Measurements from ENCODE around the gene PPA1.

The PPA1 gene

DNA sequence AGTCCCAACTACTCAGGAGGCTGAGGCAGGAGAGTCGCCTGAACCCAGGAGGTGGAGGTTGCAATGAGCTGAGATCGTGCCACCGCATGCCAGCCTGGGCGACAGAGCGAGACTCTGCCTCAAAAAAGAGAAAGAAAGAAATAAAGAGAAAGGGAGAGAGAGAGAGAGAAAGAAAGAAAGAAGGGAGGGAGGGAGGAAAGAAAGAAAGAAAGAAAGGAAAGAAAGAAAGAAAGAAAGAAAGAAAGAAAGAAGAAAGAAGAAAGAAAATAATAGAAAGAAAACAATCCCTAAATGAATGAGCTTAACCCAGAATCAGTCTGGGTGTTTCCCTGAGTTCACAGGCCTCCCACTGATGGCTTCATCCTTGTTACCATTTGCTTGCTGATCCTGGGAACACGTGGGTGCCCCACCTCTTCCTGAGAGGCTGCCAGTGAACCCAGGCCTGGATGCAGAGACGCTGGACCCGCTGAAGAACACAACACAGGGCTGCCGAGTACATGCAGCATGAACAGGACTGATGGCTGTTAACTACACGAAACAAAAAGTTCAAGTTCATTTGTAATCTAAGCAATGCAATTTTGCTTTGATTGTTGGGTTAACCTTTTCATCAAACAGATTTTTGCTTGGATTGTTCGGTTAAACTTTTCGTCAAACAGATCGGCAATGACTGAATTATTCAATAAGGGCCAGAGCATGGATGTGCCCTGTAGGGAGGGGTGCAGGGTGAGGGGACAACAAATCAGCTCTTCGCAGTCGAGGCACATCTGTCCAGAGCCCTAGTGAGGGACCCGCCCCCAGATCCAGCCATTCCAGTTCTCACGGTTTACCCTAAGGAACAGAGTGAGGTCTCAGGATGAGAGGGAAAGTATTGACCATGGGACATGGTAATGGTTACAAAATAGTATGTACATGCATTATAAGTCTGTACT lies 39.0 kb upstream of the PPA1 start:
- peaks cover 18% of the 10 kb centered on the region; the same call in 1 of the 2 replicates for H3K27me3 ChIP-seq (ENCODE audit: insufficient read depth, low read length)
- no peaks in the 10 kb centered on the region for H3K79me2 ChIP-seq (ENCODE audit: insufficient read depth, low read length)
- H3K9me2 ChIP-seq (ENCODE audit: low read depth, low read length), result no peaks in the 10 kb centered on the region
- no peak overlapping the region for H2AFZ ChIP-seq (ENCODE audit: low read length)
- H3K27ac ChIP-seq (ENCODE audit: low read depth, low read length, poor library complexity, severe bottlenecking), result no peak overlapping the region
- no peaks in the 10 kb centered on the region for H3F3A ChIP-seq (ENCODE audit: insufficient read depth, low read length)
- H3K36me3 ChIP-seq (ENCODE audit: insufficient read depth, low read length), result no peaks in the 10 kb centered on the region; the same call in 1 of the 2 replicates
- H3K9me3 ChIP-seq (ENCODE audit: low read length), result peaks cover 5% of the 10 kb centered on the region; the same call in 1 of the 2 replicates
- peaks cover 5% of the 10 kb centered on the region for H3K4me1 ChIP-seq (ENCODE audit: insufficient read depth, low read length, severe bottlenecking)
- no peak for TF ChIP-seq EZH2 (IDR thresholded peaks at IDR 0.05; ENCODE audit: borderline replicate concordance, low read length)
- TF ChIP-seq, protein P1, sequence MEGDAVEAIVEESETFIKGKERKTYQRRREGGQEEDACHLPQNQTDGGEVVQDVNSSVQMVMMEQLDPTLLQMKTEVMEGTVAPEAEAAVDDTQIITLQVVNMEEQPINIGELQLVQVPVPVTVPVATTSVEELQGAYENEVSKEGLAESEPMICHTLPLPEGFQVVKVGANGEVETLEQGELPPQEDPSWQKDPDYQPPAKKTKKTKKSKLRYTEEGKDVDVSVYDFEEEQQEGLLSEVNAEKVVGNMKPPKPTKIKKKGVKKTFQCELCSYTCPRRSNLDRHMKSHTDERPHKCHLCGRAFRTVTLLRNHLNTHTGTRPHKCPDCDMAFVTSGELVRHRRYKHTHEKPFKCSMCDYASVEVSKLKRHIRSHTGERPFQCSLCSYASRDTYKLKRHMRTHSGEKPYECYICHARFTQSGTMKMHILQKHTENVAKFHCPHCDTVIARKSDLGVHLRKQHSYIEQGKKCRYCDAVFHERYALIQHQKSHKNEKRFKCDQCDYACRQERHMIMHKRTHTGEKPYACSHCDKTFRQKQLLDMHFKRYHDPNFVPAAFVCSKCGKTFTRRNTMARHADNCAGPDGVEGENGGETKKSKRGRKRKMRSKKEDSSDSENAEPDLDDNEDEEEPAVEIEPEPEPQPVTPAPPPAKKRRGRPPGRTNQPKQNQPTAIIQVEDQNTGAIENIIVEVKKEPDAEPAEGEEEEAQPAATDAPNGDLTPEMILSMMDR (IDR thresholded peaks at IDR 0.05; ENCODE audit: low read length), result no peak
- H3K4me3 ChIP-seq (ENCODE audit: low read depth, low read length, poor library complexity, severe bottlenecking), result no peak overlapping the region
- no peaks in the 10 kb centered on the region for H4K20me1 ChIP-seq (ENCODE audit: insufficient read depth, low read length)
- H3K9ac ChIP-seq (ENCODE audit: low read length), result no peak overlapping the region
- H3K4me2 ChIP-seq (ENCODE audit: low read length), result no peak overlapping the region

DNA sequence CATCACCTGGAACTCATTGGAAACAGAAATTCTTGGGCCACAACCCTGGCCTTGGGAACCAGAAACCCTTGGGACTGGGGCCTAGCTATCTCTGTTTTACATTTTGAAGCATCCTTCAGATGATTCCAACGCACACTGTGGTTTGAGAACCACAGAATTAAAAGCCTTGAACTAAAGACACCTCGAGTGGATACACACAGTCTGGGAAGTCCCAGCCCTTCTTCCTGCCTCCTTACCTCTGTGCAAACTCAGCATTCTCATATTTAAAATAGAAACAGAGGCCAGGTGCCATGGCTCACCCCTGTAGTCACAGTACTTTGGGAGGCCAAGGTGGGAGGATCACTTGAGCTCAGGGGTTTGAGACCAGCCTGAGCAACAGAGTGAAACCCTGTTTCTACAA lies 37.7 kb upstream of the PPA1 start:
- Histone ChIP-seq H3K9me3 (ENCODE audit: low read length) (peaks cover 5% of the 10 kb centered on the region; the same call in 1 of the 2 replicates), H3K9ac (ENCODE audit: low read length) (no peak overlapping the region)
- TF ChIP-seq, protein P1 (IDR thresholded peaks at IDR 0.05; ENCODE audit: low read length), result no peak
- no peak for TF ChIP-seq EZH2 (IDR thresholded peaks at IDR 0.05; ENCODE audit: borderline replicate concordance, low read length)

DNA sequence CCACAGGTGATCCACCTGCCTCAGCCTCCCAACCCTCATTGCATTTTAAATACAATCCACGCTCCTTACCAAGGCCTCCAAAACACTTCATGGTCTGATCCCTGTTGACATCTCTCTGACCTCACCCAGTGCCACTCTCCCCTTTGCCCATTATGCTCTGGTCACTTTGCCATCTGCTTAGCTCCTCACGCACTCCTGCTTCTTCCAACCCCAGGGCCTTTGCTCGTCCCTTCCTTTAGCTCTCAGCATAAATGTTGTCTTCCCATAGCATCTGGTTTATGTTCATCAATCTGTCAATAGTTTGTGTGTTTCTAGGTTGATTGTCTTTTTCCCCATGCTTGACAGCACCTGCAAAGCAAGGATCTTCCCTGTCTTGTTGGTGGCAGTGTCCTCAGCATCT lies 36.5 kb upstream of the PPA1 start:
- Histone ChIP-seq H3K27ac (ENCODE audit: low read depth, low read length, poor library complexity, severe bottlenecking) (no peak overlapping the region), H3K4me3 (ENCODE audit: low read depth, low read length, poor library complexity, severe bottlenecking) (no peak overlapping the region), H3F3A (ENCODE audit: insufficient read depth, low read length) (no peaks in the 10 kb centered on the region), H2AFZ (ENCODE audit: low read length) (no peak overlapping the region), H3K27me3 (ENCODE audit: insufficient read depth, low read length) (0 out of 2 replicates have a peak, but pooled peaks cover 4% of the 10 kb centered on the region), H3K9me3 (ENCODE audit: low read length) (no peaks in the 10 kb centered on the region), H4K20me1 (ENCODE audit: insufficient read depth, low read length) (no peaks in the 10 kb centered on the region), H3K4me1 (ENCODE audit: insufficient read depth, low read length, severe bottlenecking) (peaks cover 5% of the 10 kb centered on the region), H3K9me2 (ENCODE audit: low read depth, low read length) (no peaks in the 10 kb centered on the region), H3K4me2 (ENCODE audit: low read length) (no peak overlapping the region), H3K79me2 (ENCODE audit: insufficient read depth, low read length) (no peaks in the 10 kb centered on the region), H3K36me3 (ENCODE audit: insufficient read depth, low read length) (no peaks in the 10 kb centered on the region; the same call in 1 of the 2 replicates), H3K9ac (ENCODE audit: low read length) (no peak overlapping the region)
- TF ChIP-seq, protein P1 (IDR thresholded peaks at IDR 0.05; ENCODE audit: low read length), result no peak

More for the DNA sequence above, 37.7 kb upstream of the PPA1 start:
- Histone ChIP-seq H3K4me1 (ENCODE audit: insufficient read depth, low read length, severe bottlenecking) (peaks cover 5% of the 10 kb centered on the region), H3K9me2 (ENCODE audit: low read depth, low read length) (no peaks in the 10 kb centered on the region), H3K27ac (ENCODE audit: low read depth, low read length, poor library complexity, severe bottlenecking) (no peak overlapping the region), H2AFZ (ENCODE audit: low read length) (no peak overlapping the region), H3K4me2 (ENCODE audit: low read length) (no peak overlapping the region), H3F3A (ENCODE audit: insufficient read depth, low read length) (no peaks in the 10 kb centered on the region), H3K79me2 (ENCODE audit: insufficient read depth, low read length) (no peaks in the 10 kb centered on the region), H4K20me1 (ENCODE audit: insufficient read depth, low read length) (no peaks in the 10 kb centered on the region), H3K36me3 (ENCODE audit: insufficient read depth, low read length) (no peaks in the 10 kb centered on the region; the same call in 1 of the 2 replicates), H3K27me3 (ENCODE audit: insufficient read depth, low read length) (peaks cover 14% of the 10 kb centered on the region; the same call in 1 of the 2 replicates), H3K4me3 (ENCODE audit: low read depth, low read length, poor library complexity, severe bottlenecking) (no peak overlapping the region)

Measured in OCI-LY1 (cell line).